Kidney glomerular epithelial cell (primary cell): ENCODE data around the gene DLX3.

Source experiments
- DNase-seq: peaks from one replicate; lab custom pipeline; 2025; lab: John Stamatoyannopoulos, UW

The DLX3 gene

DNA sequence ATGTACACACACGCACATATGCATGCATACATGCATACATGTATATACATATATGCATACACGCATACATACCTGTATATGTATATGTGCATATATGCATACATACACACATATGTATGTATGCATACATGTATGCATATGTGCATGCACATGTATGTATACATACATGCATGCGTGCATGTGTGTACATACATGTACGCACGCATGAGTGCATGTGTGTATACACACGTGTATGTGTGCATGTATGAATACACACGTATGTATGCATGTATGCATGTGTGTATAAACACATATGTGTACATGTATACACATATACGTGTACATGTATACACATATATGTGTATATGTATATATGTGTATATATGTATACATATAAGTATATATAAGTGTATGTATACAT is 28.5 kb upstream of the DLX3 start:
- no peak for DNase-seq

DNA sequence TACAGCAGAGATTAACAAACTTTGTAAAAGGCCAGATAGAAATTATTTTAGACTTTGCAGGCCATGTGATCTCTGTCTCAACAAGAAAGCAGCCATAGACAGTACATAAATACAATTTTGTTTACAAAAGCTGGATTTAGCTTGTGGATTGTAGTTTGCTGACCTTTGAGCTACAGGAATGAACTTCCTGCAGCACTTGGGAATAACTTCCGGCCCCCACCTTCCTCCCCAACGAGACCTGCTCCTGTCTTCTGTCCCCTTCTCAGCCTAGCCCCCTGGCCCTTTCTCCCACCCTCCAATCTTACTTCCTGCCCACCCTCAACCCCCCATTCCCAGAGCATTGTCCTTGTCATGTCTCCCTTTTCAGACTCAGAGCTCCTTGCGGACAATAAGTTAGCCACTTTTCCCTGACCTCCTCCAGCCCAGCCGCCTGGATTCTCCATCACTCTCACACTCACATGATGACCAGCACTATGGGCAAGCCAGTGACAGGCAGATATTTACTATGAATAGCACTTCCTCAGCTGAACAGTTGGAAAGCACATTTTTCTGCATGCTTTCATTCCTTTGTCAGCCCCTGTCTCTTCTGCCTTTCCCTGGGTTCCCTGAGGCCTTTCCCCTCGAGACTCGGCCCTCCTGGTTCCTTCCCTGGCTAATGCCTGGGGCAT is 27.6 kb upstream of the DLX3 start:
- no peak for DNase-seq

DNA sequence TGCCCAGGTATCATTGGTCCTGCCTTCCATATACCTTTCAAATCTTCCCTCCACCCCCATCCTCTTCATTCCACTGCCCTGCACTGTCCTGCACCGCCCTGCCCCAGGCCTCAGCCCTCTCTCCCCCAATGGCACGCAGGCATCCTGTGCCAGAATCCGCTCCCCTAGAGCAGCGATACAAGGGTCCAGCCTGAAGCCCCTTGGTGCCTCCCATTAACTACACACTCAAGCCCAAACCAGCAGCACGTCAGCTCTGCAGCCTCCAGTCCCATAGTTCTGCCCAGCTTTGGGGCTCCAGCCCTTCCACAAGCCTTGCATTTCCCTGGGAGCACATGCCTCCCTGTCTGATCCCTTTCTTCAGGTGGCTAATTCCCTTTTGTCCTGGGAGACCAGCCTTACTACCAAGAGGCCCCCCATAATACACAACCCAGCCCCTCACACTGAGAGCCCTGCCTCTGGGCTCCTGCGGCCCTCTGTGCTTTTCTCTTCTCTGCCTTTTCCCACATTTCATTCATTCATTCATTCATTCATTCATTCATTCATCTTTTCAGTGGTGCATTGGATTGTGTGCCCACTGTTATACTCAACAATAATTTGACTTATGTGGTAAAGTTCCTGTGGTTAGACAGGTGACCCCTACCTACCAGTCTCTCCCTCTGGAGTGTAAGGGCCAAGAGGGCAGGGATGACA is 26.8 kb upstream of the DLX3 start:
- no peak for DNase-seq

DNA sequence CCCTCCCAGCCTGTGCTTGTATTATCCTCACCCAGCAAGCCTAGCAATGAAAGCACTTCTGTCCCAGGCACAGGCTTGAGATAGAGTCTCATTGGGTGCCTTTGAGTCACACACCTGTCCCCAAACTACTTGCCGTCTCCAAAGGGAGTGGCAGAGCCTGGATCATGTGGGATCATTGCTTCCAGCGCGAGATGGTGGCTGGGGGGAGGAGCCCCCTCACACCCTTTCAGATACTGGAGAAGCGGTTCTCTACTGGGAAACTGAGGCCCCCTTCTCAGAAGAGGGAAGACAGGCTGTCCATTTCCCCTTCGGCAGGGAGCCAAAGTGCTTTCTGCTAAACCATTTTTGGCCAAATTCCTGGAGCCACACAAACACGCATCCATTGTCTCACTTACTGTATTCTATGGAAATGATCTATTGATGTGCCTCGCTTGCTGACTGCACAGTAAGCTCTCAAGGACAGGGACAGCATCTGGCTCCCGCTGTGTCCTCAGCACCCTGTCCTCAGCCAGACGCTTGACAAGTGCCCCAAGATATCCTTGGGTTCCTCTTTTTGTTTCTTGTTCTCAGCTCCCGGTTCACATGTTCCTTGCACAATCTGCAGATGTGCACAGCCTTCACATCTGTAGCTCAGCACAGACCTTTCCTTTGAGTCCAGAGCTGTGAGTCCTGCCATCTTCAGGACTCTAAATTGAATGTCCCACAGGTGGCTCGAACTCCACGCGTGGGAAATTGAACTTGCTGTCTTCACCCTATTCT is 26.0 kb upstream of the DLX3 start:
- no peak for DNase-seq

DNA sequence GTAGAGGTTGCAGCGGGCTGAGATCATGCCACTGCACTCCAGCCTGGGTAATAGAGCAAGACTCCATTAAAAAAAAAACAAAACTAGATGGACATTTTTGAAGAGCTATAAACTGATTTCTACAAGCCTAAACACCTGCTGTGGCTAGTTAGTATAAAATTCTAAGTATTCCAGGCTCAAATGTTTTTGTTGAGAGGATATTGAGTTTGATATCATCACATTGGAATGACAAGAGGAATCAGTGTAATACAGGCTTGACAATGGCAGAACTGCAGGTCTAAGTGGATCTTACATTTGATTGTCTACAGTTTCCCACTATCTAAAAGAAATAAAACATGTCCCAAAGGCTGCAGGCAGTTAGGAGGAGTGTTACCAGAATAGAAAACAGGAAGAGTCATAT is 23.9 kb upstream of the DLX3 start:
- peak; percentile 4 for DNase-seq

DNA sequence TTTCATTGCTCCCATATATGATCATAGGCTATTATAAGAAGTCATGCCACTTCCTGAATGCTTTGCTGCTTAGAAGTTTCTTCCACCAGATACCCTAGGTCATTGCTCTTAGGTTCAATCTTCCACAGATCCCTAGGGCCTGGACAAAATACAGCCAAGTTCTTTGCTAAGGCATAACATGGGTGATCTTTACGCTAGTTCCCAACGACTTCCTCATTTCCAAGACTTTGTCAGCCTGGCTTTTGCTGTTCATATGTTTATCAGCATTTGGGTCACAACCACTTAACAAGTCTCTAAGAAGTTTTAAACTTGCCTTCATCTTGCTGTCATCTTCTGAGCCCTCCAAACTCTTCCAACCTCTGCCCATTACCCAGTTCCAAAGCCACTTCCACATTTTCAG is 20.1 kb upstream of the DLX3 start:
- DNase-seq = no peak

DNA sequence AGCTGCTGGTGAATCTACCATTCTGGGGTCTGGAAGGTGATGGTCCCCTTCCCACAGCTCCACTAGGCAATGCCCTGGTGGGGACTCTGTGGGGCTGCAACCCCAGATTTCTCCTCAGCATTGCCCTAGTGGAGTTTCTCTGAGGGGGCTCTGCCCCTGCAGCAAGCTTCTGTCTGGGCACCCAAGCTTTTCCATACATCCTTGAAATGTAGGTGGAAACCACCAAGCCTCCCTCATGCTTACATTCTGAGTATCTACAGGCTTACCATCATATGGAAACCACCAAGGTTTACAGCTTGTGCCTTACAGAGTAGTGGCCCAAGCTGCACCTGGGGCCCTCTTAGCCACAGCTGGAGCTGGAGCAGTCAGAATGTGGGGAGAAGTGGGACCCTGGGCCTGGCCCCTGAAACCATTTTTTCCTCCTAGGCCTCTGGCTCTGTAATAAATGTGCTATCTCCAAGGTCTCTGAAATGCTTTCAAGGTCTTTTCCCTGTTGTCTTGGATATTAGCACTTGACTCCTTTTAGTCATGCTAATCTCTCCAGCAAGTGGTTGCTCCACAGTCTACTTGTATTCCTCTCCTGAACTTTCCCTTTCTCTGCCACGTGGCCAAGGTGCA is 19.6 kb upstream of the DLX3 start:
- DNase-seq = no peak

DNA sequence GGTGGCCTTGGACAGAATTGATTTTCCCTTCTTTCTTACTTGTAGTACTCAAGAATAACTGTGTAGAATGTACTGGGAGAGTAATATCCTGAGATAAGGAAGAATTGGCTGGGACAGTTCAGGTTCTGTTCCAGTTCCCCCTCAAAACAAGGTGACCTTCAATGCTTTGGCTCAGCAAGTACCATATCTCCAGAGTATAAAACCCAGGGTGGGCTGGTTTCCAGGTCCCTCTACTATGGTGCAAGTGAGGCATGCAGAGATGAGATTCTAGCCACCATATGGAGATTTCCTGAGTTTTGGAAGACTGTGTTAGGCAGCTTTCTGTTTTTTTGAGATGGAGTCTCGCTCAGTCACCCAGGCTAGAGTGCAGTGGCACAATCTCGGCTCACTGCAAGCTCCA is 18.1 kb upstream of the DLX3 start:
- DNase-seq = no peak

DNA sequence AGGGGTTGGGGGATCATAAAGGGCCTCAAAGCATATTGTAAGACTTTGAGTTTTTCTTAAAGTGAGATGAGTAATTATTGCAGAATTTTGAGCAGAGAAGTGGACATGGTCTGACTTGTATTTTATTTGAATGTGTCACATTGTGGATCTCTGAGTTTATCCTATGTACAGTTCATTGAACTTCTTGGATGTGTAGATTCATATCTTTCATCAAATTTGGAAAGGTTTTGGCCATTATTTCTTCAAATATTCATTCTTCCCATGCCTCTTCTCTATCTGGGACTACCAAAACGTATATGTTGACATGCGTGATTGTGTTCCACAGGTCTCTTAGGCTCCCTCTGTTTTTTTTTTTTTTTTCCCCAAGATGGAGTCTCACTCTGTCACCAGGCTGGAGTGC is 14.3 kb upstream of the DLX3 start:
- DNase-seq = no peak

DNA sequence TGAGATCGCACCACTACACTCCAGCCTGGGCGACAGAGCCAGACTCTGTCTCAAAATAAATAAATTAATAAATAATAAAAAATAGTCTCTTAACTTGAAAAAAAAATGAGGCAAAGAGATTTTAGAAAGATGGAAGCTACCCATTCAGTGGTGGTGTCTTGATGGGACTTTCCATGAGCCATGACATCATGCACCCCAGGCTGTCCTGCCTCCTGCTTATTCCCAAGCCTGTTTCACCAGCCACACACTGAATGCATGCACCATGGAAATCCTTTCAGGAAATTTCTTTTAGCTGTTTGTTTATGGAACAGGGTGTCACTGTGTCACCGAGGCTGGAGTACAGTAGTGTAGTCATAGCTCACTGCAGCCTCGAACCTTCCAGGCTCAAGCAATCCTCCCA is 8.9 kb upstream of the DLX3 start:
- DNase-seq = no peak

DNA sequence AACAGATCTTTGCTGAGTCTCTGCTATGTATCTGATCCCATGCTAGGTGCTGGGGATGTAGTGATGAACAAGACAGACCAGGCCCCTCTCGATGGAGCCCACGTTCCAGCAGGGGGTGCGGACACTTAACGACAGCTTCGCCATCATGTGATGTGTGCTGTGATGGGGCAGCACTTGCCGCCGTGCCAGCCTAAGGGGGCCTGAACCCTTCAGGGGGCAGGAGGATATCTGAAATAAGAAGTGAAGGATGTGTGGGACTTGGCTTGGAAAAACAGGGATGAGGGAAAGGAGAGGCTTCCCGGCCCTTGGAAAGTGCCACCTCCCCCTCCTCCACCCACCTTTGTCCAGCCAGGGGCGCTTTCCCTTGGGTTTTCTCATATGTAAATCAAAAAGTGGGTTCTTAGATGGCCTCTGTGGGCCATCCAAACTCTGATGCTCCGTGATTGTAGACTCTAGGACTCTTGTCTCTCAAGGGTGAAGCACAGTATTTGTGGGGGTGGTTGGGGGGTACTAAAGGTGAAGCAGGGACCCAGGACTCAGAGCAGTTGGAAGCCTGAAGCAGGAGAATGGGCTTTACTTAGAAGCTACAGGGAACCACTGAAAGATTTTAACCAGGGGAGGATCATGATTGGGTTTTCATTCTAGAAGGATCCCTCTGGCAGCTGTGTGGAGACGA is 4.0 kb upstream of the DLX3 start:
- no peak for DNase-seq

DNA sequence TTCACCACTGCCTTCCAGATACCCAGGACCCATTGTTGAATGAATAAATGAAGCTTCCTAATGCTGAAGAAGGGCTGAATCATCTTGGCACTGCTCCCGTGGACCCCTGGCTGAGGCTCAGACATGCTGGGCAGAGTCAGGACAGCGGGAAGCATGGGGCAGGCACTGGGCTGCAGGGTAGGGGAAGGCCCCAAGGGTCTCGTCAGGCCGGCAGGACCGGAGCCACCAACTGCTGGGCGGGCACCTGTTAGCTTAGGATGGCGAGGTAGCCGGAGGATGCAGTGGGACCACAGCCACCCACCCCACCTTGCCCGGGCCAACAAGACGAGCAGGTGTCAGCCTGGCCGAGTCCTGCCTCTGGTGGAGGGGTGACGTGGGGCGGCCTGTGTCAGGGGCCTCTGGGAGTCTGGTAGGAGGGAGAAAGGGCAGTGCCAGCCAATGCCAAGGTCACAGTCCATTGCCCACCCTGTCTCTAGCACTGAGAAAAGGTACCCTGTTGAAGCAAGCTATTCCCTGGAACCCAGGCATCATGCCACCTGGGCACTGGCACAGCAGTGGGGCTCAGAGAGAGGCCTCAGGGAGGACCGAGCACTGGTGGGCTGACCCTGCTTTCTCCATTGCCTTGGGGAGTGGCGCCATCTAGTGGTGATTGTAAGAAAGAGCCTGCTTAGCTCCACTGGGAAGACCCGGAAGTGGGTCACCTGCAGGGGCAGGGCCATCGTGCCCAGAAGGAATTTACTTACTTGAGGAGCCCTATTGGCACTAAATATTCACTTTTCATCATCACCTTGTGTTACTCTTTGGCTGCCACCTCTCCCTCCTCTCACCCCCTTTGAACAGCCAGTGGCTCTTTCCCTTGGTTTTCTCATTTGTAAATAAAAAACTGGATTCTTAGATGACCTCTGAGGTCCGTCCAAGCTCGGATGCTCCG is 3.0 kb upstream of the DLX3 start:
- peak; percentile 80 for DNase-seq

DNA sequence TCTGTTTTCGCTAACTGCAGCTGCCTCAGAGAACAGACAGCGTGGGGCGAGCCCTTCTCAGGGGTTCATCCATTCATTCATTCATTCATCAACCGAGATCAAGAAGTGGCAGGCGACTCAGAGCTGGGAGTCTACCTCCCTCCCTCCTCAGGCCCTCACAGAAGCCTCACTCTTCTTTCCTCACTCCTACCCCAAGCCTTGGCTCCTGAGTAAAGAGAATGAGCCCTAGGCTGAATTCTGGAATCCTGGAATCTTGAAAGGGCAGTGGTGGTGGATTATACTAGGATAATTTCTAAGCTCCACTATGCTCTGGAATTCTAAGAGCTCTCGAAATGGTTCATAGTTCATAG is 2.3 kb upstream of the DLX3 start:
- no peak for DNase-seq

DNA sequence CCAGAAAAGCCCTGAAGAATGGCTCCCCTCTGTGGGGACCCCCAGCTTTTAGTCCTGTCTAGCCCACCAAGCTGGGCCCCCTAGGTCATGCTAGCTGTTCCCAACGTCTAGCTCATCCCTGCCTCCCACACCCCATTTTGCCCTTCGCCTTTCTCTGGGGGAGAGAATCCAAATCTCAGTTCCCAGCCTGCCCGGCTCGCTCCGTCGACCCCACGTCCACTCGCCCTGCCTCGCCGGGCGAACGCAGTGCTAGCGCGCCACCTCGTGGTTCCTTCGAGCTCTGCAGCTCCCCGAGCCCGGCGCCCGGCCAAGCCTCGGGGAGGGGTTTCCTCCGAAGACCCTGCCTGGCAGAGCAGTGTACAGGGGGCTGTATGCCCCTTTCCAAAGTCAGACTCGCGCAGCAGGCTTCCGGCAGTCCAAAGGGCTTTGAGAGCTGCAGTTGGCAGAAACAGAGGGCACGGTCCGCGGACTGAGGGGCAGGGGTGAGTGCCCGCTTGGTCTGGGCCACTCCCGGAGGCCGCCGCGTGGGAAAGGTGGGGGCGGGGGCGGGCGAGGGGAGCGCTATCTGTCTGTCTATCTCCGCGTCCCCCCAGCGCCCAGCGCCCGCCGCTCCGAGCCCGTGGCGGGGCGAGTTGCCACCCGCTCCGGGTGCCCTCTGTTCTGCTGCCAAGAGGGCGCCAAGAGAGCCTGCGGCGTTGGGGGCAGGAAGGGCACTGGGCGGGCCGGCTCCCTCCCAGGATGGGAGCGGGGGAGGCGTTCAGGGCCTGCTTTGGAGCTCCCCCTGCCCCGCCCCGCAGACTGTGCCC is 1.7 kb upstream of the DLX3 start:
- DNase-seq = no peak

DNA sequence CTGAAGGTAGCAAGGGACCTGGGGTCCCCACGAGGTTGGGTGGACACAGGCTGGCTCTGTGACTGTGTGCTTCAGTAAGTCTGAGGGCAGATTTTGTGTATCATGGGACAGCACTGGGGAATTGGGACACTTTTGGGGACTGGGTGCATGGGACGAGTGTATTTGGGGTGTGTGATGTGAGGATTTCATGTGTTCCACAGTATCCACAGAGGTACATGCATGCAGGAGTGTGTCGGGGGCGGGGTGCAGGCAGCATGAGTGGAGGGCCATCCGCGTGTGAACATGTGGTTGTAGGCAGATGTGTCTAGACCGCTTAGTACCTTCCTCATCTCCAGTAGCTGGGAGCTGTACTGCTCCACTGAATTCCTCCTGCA is 1.1 kb upstream of the DLX3 start:
- no peak for DNase-seq

DNA sequence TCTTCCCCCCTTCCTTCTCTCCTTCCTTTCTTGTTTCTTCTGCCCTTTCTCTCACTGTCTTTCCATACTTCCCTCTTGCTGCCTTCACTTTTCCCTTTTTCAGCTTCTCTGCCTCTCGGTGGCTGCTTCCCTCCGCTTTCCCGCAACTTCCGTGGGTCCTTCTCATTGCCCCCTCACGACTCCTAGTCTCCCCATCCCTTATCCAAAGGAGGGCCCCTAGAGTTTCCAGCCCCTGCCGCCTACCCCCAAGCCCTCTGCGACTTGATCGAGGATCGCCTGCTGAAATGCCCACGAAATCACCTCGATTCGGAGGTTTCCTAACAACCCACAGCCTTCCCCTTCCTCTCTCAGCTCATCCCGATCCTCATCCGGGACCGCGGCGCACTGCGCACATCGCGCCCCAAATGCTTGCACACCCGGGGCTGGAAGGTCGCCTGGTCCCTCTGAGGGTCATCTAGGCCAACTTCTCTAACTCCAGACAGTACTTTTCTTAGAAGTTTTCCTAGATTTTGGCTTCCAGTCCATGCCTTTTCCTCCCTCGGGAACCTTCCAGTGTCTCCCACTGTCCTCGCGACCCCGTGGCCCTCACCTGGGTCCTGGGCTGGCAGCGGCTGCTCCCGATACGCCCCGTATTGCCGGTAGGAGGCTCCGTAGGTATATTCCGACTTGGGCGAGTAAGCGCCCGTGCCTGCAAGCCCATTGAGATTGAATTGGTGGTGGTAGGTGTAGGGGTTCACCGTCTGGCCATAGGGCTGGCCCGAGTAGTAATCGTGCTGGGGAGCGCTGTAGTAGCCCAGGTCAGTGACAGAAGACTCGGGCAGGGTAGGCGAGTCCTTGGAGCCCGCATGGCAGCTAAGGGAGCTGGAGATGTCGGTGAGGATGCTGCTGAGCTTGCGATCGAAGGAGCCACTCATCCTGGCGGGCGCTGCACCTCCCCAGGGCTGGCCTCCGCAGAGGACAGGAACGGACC is 654 bp downstream of the DLX3 start:
- DNase-seq = no peak

DNA sequence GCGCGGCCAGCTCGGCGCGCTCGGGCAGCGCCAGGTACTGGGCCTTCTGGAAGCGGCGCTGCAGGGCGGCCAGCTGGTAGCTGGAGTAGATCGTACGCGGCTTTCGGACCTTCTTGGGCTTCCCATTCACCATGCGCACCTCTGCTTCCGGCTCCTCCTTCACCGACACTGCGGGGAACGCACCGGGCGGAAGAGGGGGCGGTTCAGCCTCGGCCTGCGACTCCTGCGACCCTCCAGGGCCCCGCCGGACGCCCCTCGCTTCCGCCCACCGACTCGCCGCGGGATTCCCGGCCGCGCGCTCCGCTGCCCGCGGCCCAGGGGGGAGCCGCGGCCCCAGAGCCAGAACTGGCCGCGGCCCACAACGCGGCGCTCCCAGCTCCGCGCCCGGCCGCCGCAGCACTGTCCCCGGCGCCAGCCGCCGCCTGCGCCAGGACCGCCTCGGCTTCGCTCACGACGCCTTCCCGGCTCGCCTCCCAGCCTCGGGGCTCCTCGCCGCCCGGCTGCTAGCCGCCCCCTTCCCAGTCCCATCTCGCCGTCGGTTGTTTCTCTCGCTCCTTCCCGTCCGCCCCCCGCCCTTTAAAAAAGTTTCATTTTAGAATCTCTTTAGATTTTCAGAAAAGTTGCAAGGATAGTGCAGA is 1.5 kb downstream of the DLX3 start:
- no peak for DNase-seq

DNA sequence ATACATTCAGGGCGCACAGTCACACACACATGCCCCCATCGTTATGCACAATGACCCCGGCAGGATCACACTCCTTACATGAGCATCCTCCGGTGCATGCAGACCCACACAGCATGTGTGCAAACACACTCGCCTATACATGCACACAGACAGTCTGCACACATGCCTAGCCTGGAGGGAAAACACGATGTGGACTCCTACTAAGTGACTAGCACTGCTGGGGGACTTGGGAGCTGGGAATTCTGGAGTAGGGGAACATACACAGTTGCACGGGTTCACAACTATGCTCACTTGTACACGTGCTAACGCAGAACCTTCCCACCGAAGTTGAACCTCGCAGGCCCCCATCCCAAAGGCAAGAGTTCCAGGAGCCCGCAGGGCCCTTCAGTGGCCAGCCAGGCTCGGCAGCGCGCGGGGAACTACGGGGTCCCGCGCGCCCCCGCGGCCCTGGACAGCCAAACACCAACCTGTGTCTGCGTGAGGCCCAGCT is 2.0 kb downstream of the DLX3 start:
- DNase-seq = no peak
